Measurements from ENCODE around the gene ATP2B1.

DNA sequence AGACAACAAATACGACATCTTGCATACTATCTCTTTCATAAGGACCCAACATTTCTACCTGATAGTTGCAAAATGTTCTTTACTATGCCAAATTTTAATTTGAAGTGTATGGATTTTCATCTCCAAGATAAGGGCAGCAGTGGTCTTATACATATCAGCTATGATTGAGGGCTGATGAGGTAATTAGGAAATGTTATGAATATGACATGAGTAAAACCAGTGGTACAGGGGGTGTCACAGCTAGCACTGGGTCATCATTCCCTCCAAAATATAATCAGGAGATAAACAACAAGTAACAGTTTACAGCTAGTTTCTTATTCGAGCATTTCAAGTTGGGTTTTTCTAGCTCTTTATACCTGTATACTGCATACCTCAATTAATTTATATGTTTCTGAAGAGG is 35.0 kb downstream of the ATP2B1 start:
- TF ChIP-seq, protein P1, sequence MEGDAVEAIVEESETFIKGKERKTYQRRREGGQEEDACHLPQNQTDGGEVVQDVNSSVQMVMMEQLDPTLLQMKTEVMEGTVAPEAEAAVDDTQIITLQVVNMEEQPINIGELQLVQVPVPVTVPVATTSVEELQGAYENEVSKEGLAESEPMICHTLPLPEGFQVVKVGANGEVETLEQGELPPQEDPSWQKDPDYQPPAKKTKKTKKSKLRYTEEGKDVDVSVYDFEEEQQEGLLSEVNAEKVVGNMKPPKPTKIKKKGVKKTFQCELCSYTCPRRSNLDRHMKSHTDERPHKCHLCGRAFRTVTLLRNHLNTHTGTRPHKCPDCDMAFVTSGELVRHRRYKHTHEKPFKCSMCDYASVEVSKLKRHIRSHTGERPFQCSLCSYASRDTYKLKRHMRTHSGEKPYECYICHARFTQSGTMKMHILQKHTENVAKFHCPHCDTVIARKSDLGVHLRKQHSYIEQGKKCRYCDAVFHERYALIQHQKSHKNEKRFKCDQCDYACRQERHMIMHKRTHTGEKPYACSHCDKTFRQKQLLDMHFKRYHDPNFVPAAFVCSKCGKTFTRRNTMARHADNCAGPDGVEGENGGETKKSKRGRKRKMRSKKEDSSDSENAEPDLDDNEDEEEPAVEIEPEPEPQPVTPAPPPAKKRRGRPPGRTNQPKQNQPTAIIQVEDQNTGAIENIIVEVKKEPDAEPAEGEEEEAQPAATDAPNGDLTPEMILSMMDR (IDR thresholded peaks at IDR 0.05), result no peak
- no peak for TF ChIP-seq POLR2A (IDR thresholded peaks at IDR 0.05)
